ENCODE data around the gene APH1B.
"Not testable (repeated sequence)": the region's sequence is repeated elsewhere in the genome, so short reads cannot be mapped to it uniquely, and the experiment has no call there.

Gene APH1B

DNA sequence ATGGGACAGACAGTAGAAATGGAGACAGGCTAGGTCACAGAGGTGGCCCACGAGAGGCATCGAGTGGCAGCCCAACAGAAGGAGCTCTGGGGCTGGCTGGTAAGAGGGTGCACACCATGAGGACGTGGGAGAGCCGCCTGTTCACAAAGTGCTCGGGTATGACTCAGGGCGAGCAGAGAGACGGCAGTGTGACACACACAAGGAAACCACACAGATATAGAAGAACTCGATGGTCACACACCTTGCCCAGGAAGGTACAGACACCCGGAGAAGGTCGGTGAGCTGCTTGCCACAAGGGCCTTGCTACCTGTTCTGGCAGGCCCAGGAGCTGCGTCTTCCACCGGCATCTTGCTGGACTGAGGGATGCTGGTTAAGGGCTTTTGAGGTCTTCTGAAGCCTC, 54.1 kb downstream of the APH1B start:
- DNase-seq (ENCODE audit: low spot score) = peak; percentile 54

DNA sequence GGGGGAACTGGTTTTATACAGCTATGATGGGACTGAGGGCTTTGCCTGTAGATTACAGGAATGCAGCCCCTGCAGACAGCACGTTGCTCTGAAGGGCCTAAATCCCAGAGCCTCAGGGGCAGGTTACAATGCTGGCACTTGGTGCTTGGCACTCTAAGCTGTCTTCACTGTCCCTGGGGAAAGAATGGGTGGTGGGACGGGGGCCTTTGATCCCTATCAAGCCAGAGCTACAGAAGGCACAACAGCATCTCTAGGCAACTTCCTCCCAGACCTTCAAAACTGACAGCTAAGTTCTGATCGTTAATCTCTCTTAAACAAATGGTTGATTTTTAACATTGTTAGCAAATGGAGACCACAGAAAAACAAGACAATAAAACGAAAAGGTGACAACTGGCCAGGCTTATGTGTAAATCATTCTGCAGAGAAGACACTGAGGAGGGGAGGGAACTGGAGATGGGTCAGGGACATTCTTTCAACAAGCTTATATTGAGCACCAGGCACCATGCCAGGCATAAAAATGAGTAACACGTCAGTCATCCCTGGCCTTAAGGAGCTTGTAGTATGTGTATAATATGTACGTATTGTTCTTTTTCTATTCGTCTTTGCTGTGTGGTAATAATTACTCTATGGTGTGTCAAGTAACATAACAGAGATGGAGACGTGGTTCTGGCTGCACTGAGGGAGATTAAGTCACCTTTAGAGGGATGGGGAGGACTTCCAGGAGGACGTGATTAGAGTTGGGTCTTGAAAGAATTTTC, 55.1 kb downstream of the APH1B start:
- DNase-seq (ENCODE audit: low spot score) = no peak

DNA sequence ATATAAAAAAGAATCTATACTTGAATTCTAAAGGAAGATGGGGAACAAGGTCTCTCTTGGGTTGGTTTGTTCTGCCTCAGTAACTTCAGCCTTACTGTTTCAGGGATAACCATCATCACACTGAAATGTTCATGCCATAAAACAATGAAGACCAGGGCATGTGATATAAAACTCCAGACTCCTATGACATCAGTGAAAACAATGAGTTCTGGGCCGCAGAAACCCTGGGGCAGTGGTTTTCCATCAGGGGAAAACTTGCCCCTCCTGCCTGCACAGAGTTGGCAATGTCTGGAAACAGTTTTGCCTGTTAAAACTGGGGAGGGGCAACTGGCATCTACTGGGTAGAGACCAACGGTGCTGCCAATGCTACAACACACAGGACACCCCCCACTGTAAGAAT, 57.4 kb downstream of the APH1B start:
- DNase-seq (ENCODE audit: low spot score) = no peak

DNA sequence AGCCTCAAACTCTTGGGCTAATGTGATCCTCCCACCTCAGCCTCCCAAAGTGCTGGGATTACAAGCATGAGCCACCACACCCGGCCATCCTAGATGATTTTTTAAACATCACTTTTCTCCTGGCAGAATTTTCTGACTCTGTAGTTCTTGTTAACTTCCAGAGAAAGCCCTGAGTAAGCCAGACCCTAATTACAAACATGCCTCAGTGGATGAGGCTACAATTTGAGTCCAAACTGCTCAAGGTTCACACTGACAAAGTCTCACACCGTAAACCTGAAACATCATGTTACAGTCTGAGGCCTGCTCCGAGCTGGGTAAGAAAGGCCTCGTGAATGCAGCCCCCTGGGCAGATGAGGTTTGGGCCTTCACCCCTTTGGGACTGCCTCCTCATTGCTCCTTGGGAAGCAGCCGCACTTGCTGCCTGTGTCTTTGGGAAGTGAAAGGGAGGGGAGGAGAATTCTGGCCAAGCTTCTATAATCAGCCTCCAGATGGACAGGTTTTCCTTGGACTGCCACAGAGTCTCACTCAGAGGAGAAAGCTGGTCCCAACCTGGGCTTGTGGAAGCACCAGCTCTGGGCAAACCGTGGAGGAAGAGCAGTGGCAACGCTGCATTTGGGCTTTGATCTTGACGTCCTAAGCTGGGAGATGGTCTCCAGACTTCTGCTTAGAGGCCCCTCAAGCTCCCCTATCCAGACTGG, 58.3 kb downstream of the APH1B start:
- no peak for DNase-seq (ENCODE audit: low spot score)

DNA sequence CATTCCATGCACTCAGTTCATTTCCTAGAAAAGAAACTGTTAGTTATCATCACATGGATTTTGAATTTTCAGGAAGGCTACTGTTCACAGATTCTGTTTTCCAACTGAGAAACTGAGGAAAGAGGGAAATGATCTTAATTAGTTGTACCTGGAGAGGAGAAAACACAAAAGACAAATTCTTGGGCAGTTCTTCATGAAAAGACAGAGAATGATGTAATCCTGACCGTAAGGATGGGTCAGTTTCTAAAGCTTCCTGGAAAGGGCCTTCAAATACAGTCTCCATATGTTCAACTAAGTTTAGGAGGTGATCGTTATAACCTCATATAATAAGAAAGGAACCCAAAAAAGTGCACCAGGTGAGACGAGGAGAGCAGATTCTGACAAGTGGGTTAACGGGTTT, 59.6 kb downstream of the APH1B start:
- DNase-seq (ENCODE audit: low spot score) = no peak

DNA sequence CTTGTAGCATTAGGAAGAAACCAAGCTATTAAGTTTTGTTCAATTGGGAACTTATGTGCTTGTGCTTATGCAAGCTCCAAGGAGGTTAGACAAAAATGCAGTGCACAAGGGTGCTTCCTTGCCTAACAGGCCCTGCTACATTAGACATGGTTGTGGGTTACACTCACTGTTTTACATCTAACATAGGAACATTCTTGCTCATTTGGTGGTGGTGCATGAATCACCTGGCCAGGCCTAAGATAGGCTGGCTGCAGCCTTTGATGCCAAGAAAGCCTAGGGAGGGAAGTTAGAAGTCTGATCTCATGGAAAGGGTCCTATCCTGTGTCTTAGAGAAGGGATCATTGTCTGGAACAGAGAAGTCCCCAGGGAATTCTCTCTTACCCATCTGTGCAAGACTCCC, 60.8 kb downstream of the APH1B start:
- no peak for DNase-seq (ENCODE audit: low spot score)

DNA sequence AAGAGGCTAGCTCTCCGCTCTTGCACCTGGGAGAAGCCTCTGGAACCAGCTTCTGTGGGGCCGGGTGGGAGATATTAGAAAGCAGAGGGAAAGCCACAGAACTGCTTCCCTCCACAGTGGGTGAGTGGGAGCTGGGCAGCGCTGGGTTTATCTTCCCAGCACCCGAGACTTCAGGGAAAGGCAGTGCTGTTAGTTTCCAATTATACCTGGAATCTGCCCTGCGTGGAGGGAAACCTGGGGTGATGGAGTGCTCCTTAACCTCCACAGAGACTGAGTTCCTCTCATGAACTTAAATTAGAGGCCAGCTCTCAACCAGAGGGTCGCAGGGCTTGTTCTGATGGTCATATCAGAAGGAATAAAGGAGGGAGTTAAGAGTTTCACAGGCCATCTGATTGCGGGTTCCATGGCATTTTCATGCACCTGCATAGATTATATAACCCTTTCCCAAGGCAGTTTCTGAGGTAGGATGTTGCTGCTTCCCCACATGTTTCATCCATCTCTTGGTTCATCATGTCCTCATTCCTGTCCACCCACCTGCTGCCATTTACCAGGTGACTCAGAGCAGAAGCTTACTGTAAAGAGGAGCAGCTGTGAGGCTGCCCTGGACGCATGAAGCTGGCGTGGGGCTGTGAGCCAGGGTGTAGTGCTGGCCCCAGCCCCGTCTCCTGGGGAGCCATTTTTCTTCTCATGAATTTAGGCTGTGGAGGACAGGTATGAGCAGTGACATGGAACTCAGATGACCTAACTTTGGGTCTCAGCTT, 61.8 kb downstream of the APH1B start:
- DNase-seq (ENCODE audit: low spot score) = no peak

DNA sequence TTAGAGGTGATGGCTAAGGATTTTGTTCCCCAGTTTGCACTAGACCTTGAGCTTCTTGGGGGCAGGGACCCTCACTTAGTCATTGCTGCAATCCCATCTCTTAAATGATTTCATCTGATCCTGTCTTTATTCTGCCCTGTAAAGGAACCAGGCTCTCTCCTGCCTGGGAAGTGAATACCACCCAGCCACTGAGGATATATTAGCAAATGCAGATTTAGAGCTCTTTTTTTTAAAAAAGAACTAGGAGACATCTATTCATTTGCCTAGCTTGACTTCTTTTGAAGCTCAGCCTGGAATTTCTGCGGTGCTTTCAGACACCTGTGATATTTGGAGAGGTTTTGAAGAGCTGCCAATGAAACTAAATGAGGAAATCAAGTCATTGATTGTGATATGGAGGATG, 62.4 kb downstream of the APH1B start:
- DNase-seq (ENCODE audit: low spot score) = no peak

DNA sequence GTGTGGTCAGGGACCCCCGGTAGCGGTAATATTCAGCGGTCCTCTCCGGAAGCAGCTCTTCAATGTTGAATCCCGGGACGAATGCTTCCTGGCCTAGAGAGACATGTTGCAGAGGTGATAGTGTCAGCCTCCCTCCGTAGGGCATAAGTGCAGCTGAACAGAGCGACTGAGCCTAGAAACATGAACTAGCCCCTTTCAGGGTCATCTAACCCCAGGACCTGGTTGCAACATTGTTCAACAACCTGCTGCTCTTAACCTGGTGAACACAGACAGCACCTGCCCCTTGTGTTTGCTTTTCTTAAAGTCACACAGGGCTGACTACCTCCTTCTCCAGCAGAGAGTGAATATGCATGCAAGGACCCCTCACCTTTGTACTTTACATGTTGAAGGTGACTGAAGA, 62.9 kb downstream of the APH1B start:
- no peak for DNase-seq (ENCODE audit: low spot score)

DNA sequence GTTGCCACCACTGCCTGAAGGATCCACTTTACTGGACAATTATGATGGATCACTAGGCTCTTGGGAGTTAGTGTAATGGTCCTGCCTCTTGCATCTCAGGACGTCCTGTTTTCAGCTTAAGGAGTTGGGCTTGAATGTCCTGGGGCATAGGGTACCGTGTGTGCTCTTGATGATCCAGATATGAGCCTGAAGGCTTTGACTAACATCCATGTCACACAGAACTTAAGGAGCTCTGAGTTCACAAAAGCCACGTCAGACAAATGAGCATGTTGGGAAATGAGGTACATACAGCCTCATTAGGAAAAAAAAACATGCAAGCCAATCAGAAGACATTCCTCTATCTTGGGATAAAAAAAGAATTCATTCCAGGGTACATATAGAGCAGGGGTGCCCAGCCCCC, 63.5 kb downstream of the APH1B start:
- DNase-seq (ENCODE audit: low spot score) = no peak

DNA sequence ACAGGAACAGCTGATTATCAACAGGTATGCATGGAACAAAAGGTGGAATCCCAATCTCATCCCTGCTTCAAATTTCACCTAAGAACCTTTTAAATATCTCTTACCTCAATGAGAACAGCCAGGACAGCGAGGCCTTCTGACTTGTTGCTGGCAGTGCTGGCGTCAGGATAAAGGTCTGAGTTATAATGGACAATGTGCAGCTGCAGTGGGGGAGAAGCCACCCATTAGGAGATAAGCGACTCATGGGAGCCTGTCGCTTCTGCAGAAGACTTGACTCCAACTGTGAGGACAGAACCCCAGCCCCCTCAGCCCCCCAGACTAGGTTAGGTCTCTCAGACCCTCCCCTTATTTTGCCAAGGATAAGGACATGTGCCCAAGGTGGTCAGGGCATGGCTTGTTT, 64.5 kb downstream of the APH1B start:
- DNase-seq (ENCODE audit: low spot score) = no peak

DNA sequence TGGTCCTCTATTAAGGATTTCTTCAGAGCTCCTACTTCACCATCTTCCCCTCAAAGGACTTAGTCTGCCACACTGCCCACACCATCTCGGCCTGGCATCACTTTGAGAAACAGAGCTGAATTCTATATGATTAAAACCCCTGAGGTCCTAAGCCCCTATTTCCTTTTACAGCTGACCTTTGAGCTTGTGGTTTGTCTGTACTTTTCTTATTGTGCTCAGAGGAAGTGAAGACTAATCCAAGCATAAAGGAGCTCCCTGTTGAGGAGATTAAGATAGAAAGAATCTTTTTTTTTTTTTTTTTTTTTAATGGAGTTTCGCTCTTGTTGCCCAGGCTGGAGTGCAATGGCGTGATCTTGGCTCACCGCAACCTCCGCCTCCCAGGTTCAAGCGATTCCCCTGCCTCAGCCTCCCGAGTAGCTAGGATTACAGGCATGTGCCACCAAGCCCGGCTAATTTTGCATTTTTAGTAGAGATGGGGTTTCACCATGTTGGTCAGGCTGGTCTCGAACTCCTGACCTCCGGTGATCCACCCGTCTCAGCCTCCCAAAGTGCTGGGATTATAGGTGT, 65.7 kb downstream of the APH1B start:
- not testable (repeated sequence) for DNase-seq (ENCODE audit: low spot score)

DNA sequence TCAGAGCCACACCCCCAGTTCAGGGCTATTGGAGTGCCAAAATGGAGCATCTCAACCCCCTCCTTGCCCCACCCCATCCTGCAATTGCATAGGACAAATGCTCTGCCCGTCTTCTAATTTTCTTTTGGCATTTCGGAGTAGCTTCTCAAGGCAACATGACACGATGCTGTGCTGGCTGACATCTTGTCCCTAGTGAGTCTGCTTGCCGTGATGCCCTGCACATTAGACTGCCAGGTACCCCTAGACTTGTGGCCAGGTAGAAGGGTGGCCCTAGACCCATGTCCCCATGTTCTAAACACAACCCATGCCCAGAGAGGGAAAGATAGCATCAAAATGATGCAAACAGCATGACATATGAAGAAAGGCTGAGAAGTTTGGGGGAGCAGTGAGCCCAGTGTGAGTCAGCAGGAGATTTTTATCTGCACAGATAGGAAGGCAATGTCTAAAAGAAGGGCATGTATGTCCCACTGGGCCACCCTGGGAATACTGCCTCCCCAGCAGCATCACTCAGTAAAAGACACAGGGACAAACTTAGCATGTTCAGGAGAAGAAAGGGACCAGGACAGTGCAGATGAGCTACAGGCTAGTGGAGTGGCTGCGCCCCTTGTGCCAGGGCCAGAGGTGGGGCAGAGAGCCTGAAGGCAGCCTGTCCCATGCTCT, 67.5 kb downstream of the APH1B start:
- no peak for DNase-seq (ENCODE audit: low spot score)

DNA sequence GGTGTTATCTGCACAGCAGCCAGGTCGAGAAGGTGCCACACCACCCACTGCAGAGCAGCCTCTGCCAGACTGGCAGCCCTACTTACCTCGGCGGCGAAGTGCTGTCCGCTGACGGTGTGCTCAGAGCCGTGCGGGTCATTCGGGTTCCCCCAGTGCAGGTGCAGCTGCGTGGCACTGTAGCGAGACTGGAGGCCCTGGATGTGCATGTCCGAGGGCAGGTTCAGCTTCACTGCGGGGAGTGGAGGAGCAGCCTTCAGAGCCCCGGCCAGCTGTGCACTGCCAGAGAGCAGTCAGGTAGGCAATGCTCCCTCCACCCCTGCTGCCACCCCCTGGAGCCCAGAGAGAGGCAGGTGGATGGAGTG, 68.0 kb downstream of the APH1B start:
- DNase-seq (ENCODE audit: low spot score) = no peak

DNA sequence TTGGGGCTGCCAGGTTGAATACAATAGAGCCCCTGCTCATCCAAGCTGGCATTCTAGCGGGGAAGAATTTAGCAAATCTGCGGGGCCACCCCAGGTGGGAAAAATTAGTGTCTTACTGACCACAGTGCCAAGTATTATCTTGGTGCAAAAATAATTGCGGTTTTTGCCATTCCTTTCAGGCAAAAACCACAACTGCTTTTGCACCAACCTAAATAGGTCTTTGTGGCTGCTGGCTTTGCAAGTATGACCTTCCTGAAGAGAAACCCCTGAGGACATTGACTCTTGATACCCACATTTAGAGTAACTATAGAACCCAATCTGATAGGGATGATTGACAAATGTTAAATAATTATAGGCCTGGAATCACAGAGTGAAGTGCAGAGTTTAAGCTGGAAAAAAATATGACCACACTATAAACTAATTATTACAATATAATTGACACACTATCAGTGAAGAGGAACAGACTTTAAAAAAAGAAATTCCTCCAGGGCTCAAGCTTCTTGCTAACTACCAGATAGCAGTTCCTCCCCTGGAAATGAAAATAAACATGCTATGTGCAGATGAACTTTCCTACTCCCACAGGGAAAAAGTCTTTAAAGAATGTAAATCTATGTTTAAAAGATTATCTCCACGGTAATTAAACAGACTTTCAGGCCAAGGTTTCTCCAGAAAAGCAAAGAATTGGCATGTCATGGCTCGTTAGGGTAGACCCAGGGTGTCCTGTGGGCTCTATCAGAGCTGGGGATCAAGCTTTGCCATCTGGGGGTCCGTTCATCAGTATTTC, 69.9 kb downstream of the APH1B start:
- no peak for DNase-seq (ENCODE audit: low spot score)

DNA sequence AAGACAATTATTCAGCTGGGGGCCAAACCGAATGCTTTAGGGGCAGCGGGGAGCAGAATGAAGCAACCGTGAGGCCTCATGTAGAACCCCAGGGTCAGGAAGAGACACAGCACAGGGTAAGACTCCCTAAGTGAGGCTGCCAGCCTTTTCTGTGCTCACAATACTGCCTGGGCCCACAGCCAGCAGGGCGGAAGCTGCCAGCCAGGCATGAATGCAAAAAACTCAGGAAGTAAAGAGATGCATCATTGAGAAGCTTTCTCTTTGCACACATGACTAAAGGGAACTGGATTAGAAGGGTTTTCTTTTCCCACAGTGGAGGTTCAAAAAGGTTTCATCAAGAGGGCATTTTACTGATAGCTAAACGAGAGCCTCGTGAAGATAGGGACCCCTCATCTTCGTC, 71.0 kb downstream of the APH1B start:
- peak; percentile 87 for DNase-seq (ENCODE audit: low spot score)

DNA sequence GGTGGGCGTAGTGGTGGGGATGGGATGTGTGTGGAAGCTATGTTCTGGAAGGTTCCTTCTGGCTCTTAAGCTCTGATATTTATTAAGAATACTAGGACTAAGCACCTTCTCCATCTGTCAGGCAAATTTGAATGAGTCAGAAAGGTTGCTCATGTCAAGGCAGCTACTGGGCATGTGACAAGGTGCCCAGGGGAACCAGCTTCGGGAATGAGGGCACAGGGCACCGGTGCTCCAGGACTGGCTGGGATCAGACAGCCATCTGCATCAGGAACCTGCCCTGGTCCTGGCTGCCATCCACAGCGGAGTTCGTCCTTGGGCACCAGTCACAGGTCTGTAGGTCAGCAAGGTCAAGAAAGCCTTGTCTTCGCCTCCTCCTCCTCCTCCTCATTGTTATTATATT, 71.8 kb downstream of the APH1B start:
- DNase-seq (ENCODE audit: low spot score) = no peak

DNA sequence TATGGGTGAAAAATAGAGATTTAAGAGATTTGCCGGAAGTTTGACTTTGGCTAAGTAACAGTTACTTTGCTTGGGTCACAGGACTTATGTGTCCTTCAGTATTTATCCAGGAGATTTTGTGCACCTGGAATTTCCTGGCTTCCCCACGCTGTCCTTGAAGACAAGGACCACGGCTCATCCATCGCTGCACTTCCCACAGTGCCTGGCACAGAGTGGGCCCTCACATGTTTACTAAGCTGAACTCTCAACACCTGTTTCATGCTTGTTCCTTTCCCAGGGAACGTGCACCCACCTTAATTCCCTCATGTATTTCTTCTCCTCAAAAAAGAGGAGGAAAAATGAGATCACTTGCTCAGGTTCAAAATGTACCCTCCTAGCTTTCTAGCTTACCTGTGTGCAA, 72.2 kb downstream of the APH1B start:
- DNase-seq (ENCODE audit: low spot score) = no peak

DNA sequence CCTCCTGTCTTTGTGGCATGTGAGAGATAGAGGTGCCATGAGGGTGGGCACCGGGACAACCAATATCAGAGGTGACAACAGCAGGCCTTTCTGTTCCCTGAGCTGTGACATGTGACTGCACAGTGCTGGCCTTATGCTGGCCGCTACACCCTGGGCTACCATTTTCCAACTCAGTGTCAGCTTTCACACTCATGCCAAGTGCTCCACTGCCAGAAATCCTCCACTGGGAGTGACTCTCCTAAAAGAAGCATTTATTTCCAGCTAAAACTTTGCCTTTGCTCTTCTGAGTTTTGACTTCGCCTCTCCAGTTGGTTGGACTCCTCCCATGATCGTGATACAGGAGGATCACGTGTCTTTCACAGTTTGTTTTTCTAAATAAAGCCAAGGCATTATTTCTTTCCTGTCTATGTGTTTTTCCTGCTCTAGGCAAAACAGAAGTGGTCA, 72.8 kb downstream of the APH1B start:
- peak; percentile 25 for DNase-seq (ENCODE audit: low spot score)

DNA sequence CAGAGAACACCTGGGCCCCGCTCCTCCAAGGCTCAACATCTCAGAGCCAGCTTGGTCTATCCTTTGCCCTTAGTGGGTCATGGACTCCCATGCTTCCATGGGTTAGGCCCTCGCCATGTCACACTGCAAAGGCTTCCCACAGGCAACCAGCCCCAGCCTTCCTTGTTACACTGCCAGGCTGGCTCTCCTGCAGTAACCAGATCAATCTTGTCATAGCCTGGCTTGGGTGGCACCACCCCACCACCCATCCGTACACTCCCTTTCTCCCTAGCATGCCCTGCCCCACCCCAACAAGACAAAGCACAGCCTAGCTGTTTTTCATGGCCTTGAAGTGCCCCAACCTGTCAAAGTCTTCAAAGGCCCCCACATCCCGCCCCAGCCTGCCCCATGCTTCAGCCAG, 73.8 kb downstream of the APH1B start:
- no peak for DNase-seq (ENCODE audit: low spot score)

DNA sequence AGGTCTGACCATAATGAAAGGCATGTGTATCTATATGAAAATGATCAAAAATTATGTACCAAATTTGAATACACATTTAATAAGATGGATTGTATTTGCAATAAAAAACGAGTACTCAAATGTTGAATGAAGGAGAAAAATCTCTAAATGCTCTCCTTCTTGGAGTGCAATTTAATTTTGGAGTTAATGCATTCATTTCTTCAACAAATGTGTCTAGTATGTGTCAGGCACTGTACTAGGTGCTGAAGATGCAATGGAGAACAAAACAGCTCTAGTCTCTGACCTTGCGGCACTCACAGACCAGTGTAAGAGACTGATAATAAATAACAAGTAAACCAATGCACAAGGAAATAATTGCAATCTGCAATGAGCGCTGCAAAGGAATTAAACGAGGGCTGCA, 75.4 kb downstream of the APH1B start:
- DNase-seq (ENCODE audit: low spot score) = no peak
